IPS-NIHi7 (cell line): ENCODE measurements around the gene CNOT2.

Source experiments
- DNase-seq: peaks from one replicate; pipeline ENCODE4 v3.0.0; 2012; ENCODE audit warnings: mixed read lengths; ENCODE audit errors: extremely low spot score

The CNOT2 gene

DNA sequence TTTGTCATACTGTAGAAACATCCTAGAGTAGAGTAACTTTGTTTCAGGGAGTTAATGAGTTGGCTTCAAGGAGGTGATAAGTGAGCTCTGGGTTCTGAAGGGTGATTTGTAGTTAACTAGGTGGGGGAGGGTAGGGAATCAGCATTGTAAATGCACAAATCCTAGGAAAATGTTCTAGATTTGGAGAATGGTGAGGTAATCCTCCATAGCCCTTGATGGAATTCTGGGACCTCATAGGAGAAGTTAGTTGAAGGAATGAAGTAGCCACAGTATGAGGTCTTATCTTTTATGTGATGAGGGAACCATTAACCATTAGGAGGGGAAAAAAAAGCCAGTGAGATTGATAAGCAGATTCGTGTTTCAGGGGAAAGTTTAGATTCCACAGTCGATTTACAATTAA lies 8.0 kb downstream of the CNOT2 start:
- DNase-seq = no peak

DNA sequence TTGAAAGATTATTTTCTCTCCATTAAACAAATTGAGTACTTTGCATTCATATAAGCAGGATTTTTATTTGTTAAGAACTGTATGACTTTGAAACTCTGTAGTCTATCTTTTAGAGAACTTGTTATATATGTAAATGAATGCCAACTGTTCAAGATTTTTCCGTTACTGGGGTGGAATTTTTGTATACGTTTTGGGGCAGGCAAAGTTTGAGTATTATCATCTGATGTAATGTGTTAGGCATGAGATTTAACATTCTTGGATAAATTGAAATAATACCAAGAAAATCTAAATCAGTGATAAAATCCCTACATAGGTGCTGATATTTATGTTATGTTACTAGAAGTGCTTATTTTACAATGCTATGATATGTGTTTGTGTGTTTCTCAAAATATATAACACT lies 8.4 kb downstream of the CNOT2 start:
- DNase-seq = no peak

DNA sequence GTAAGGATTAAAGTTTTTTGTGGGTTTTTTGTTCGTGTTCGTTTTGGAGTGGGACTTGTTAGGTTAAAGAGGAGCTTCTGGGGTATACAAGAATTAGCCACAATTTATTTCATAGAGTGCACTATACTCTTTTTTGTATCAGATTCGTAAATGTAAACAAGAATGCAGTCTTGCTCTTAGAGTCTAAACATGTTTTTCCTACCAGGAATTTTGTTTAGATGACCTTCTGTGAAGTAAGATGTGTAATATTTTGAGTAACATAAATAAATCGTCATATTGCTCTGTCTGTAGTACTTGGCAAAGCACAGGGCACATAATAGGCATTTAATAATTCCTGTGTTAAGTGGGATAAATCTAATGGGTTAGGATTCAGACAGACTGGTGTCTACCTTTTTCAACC lies 9.6 kb downstream of the CNOT2 start:
- no peak for DNase-seq

DNA sequence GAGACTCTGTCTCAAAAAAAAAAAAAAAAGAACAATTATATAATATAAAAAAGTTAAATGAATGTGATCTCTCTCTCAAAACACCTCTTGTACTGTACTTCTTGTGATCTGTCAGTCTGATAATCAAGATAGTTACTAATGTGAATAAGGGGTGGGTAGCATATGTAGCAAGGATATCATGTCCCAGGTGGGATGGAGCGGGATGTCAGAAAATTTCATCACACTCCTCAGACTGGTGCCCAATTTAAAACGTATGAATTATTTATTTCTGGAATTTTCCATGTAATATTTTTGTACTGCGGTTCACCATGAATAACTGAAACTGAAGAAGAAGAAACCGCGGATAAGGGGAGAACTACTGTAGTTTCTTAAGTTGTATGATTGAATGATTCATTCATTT lies 11.0 kb downstream of the CNOT2 start:
- DNase-seq = no peak

DNA sequence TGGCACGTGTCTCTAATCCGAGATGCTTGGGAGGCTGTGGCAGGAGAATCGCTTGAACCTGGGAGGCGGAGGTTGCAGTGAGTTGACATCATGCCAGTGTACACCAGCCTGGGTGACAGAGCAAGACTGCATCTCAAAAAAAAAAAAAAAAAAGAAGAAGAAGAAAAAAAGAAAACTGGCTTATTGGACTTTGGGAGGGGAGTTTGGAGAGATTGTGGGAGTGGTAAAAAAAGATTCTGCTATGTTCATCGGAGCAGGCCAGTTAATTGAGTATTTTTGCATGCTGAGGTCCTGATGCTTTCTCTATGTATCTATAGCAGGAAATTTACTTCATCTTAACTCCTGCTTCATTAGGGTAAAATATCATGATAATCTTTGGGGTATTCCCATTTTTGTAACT lies 11.6 kb downstream of the CNOT2 start:
- DNase-seq = no peak

DNA sequence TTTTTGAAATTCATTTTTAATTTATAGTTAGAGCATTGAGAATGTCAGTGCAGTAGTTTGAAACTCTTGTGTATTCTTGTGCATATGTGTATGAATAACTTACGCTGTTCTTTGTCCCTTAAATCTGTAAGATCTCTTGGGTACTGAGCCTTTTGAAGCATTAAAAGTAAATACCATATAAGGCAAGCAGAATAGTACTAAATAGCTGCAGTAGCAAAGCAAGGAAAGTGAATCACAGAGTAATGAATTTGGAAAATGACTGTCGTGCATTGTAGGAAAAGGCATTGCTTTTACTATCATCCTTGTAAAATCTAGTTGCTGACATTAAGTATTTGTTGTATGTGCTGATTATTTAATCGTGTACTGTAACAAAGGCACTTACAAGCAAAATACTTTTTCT lies 12.1 kb downstream of the CNOT2 start:
- no peak for DNase-seq

DNA sequence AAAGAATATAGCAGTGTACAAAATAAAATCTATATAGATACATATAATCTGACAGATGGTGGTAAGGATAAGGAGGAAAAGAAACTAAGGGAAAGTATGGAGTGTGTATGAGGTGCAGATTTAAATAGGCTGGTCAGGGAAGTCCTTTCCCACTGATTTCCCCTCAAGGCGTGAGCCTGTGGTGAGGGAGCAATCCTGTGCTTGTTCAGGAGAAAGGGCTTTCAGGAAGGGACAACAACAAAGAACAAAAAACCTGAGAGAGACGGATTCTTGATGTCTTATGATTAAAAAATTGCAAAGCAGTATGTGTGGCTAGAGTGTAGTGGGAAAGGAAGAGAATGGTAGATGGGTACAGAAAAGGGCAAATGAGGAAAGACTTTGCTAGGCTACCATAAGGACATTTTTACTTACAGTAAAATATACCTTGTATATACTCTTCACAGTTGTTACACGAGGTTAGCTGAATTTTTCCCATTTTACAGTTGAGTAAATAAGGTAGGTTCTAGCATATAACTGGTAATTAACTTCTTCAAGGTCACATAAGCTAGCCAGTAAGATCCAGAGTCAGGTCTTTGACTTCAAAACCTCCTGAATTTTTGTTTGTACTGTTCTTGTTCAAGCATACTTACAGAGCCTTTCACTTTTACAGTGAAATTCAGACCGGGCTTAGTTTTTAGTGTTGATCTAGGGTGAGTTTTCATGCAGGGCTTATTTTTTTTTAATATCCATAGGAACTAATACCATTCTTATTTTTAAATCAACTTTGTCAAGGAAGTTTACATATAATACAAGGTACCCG lies 15.6 kb downstream of the CNOT2 start:
- no peak for DNase-seq

DNA sequence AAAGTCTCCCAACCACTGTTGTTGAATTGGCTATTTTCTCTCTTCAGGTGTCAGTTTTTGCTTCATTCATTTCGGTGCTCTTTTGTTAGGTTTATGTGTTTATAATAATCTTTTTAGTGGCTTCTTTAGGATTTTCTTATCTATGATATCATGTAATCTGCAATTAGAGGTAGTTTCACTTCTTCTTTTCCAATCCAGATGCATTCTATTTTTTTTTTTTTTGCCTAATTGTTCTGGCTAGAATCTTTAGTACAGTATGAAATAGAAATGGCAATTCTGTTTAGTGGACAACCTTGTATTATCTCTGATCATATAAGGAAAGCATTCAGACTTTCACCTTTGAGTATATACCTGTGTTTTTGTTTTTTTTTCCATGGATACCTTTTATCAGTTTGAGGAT lies 17.4 kb downstream of the CNOT2 start:
- no peak for DNase-seq

DNA sequence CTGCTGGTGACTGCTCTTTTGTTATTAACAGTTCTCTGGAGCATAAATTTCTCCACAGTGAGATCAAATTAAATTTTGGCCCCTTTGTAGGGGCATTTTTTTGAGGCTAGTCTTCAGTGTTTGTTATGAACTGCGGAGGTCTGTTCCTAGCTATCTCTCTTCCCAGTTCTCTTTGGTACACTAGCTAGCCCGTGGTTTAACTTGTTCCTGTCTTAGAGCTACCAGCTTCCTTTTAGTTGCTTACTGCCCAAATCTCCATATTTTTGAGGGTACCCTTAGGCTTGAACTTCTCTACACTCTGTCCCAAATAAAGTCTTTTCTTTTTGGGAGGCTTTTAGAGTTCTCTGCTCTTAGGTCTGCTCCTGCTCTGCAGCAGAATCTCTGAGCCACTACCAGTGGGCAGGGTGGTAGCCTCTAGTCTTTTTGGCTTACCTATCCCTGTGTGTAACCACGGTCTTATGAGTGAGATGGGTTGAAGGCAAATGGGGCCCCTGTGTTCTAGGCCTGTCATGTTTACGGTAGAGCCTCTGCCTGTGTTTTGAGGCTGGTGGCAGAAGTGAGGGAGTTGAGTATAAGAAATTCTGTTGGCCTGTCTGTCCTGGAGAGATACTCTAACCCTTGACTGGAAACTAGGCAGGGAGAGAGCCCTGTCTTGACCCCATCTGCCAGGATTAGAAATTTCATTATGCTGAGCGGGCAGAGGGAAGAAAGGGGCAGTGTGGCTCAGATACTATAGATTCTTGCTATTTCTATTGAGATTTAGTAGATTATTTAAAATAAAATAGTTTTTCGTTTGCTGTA lies 21.0 kb downstream of the CNOT2 start:
- DNase-seq = no peak

DNA sequence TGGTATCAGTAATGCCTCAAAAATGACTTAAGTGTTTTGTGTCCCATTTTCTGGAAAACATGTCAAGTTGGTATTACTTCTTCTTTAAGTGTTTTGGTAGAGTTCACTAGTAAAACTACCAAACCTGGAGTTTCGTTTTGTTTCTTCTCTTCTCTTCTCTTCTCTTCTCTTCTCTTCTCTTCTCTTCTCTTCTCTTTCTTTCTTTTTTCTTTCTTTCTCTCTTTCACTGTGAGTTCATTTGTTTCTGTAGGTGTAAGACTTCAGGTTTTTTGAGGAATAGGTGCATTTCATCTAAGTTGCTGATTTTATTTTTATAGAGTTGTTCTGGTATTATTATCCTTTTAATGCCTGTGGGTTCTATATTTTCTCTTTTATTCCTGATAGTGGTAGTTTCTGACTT lies 21.9 kb downstream of the CNOT2 start:
- DNase-seq = no peak

DNA sequence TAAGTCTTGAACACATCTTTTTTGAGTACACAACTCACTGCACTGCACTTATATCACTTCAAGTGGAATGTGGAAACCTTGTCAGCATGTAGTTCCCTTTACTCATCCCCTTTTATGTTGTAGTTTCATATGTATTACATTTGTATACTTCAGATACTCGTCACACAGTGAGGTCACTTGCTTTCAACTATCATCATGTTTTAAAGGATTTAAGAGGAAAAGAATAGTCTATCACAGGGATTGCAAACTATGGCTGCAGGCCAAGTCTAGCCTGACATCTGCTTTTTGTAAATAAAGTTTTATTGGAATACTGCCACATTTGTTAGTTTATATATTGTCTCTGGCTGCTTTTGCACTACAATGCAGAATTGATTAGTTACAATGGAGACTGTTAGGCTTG lies 24.3 kb downstream of the CNOT2 start:
- no peak for DNase-seq

DNA sequence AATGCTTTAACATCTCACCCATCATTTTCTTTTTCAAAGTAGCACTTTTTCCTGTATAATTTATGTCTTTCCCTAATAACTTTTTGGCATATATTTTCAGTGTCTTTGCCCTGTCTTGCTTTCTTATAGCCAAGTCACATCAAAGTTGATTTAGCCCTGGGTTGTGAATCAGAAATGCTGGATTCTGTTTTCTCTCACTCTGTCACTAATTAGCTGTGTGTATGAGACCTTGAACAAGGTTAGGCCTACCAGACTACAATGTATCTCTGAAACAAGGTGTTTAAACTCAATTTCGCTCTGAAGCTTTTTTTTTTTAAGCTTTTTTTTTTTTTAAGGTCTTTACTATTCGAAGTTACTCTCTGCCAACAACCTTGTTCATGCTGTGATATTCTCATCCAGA lies 25.7 kb downstream of the CNOT2 start:
- DNase-seq = no peak

DNA sequence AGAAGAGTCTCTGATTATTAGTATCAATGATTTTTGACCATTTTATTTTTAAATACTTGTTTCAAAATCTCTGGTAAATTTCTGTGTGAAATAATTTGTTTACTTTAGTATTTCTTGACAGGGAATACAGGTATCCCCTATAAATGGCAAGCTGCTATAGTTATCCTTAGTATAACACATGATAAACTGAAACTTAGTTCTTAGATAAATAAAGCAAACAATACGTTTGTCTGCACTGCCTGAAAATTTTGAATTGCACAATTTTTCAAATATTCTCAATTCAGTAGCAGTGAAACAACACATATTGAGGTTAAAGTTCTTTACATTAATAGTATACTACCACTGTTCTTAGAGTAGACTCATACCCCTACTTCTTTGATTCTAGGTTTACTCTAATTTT lies 26.9 kb downstream of the CNOT2 start:
- DNase-seq = no peak

DNA sequence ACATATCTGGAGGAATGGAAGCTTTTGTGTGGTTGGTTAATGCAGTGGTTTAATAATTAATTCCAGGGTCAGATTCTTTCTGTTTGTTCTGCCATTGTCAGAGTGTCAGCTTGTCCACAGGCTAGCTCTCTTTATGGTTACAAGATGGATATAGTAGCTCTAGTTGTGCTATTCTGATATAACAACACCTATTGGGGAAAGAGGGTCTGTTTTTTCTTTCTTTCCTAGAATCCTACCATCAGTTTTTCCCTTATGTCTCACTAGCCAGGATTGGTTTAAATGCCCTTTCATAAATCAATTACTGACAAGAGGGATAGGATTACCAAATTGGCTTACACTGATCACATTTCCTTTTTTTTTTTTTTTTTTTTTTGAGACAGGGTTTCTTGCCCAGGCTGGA lies 27.8 kb downstream of the CNOT2 start:
- DNase-seq = no peak

DNA sequence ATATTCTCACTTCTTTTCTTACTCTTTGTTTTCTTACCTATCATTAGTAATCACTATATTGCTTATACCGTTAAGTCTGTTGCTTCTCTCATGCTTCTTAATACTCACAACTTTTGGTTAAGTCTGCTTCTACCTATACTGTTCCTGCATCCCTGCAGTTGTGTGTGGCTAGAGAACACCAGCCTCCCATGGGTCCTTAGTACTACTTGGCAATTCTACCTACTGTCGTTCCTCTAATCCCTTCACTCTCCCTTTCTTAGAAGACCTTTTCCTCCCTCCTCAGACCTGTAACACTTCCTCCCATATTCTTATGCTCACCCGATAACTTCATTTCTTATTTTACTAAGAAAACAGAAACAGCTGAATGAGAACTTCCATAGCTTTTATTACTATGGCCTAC lies 29.3 kb downstream of the CNOT2 start:
- DNase-seq = no peak

DNA sequence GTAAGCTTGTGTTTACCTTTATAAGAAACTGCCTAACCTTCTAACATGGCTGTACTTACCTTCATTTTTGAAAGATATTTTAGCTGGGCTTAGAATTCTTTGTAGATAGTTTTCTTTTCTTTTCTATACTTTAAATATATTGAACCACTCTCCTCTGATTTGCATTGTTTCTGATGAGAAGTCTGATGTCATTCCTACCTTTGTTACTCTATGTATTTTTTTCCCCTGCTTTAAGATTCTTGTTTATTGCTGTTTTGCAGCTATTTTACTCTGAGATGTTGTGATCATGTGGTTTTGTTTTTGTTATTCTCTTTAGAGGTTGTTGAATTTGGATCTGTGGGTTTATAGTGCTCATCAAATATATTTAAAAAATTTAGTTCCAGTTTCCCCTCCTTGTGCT lies 31.8 kb downstream of the CNOT2 start:
- DNase-seq = no peak

DNA sequence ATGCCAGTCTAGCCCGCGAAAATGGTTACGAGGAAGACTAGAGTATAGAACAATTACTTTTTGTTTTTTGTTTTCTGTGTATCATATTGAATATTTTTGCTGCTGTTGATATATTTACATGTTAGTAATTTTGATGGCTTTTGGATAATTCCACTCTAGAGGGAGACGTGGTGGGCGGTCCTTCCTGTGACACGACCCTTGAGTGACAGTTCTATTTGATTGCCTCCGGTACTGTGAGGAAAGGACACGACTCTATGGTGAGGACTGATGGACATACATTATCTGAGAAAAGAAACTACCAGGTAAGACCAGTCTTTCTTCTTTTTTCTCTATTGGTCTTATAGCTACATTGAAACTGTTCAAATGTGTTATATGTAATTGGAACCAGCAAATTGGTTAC lies 34.7 kb downstream of the CNOT2 start:
- DNase-seq = peak; percentile 12

DNA sequence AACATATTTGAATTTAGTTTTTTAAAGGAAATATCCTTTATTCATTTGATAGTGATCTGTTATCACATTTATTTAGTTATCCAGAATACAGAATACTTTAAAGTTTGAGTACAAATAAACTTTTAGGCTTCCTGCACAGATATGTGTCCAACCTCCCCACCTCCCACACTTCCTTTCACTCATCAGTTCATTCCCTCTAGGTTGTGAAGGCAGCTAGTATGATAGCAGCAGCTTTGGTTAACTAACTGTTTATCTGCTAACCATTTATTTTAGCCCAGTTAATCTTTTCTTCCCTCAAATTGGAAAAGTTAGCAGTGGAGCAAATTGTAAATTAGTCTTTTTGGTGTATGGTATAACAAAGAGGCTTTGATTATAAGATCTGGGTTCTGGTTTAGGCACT lies 35.7 kb downstream of the CNOT2 start:
- no peak for DNase-seq

DNA sequence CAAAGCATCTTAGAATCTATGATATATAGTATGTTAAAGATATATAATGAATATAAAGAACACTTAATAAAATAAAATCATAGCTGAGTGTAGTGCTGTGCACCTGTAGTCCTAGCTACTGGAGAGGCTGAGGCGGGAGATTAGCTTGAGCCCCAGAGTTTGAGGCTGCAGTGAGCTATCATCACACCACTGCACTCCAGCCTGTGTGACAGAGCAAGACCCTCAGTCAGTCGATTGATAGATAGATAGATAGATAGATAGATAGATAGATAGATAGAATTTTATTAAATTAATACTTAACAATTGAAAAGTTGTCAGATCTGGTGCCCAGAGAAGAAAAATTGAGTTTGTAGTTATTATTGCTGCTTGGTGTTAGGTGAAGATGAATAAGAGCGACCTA lies 40.0 kb downstream of the CNOT2 start:
- no peak for DNase-seq

DNA sequence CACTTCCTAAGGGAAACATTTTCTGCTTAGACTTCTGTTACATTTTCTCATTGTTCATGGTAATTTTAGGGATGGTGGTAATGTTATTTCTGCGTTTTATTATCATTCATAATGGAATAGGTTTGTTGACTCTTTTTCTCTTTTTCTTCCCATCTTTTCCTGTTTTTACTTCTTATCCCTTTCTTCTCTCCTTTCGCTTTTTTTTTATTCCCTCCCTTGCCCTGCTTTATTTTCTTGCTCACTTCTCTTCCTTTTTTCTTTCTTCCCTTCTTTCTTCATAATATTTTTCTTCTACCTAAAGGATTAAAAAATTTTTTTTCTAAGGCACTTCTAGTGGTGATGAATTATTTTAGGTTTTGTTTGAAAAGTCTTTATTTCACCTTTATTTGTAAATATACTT lies 45.6 kb downstream of the CNOT2 start:
- DNase-seq = no peak

DNA sequence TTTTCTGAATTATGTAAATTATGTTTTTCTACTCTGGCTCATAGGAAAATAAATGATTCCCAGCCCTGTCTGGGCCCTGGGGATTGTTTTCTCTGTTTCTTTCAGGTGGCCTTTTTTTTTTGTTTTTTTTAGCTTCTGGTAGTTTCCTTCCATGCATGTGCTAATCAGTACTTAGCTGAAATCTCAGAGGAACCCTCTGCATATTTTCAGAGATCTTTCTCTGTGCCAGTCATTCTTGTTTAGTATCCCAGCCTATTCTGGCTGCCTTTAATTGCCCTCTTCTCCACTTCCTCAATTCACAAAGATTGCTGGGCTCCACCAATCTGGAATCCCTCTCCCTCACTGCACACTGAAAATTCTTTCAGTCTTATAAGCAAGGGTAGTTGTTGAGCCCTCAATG lies 46.9 kb downstream of the CNOT2 start:
- DNase-seq = no peak

DNA sequence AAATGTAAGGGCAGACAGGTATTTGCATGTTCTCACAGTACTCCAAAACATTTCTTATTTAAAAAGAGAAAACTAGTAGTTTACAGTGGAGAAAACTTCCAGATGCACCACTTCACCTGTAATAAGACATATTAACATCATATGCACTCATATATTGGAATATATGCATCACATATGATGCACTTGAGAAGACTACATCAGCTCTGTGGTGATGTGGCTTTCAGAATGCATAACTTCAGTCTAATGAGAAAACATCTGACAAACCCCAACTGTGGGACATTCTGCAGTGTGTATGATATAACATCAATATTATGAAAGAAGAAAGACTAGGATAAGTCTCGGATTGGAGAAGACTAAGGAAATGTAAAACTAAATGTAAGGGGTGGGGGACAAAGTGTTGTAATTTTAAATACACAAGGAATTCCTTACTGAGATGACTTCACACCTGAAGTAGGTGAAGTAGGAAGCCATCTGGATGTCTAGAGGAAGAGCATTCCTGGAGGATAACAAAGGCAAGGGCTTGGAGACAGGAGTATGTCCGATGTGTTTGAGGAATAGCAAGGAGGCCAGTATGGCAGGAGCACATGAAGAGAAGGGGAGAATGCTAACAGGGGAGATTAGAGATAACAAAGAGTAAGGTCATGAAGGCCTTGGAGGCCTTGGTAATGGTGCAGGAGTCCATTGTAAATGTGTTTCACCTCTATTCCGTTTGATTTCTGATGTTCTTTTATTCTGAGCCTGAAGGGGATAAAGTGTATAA lies 49.0 kb downstream of the CNOT2 start:
- DNase-seq = no peak
